DOHH2 (cell line): ENCODE measurements around the gene HECTD1.
"Not testable (repeated sequence)": the region's sequence is repeated elsewhere in the genome, so short reads cannot be mapped to it uniquely, and the experiment has no call there.

Experiments used
- H3F3A ChIP-seq: fragments of 200-600 bp; sonication (generic), shearing (Covaris generic); 2 replicates; pipeline ENCODE4 v1.6.0; 2016; ENCODE audit warnings: antibody characterized with exemption, mild to moderate bottlenecking; ENCODE audit not compliant: control insufficient read depth, insufficient read depth
- H3K27ac ChIP-seq: fragments of 200-600 bp; sonication (generic); 2 replicates; pipeline ENCODE4 v1.5.1; 2014; ENCODE audit warnings: low read depth, mild to moderate bottlenecking, low read length, moderate library complexity
- H3K27me3 ChIP-seq: fragments of 200-600 bp; sonication (generic); 2 replicates; pipeline ENCODE4 v1.6.1; 2014; ENCODE audit warnings: mild to moderate bottlenecking, low read length, mixed read lengths; ENCODE audit not compliant: control insufficient read depth
- H3K36me3 ChIP-seq: fragments of 200-600 bp; sonication (generic); 2 replicates; pipeline ENCODE4 v1.6.1; 2014; ENCODE audit warnings: mild to moderate bottlenecking, low read length, moderate library complexity, mixed read lengths; ENCODE audit not compliant: control insufficient read depth
- H3K4me1 ChIP-seq: fragments of 200-600 bp; sonication (generic); 2 replicates; pipeline ENCODE4 v1.6.1; 2014; ENCODE audit warnings: mild to moderate bottlenecking, low read length, mixed read lengths; ENCODE audit not compliant: control insufficient read depth
- H3K4me2 ChIP-seq: fragments of 200-600 bp; sonication (generic); 2 replicates; pipeline ENCODE4 v1.6.0; 2014; ENCODE audit warnings: mild to moderate bottlenecking, low read length, moderate library complexity
- H3K4me3 ChIP-seq: fragments of 200-600 bp; sonication (generic); 2 replicates; pipeline ENCODE4 v1.5.1; 2014; ENCODE audit warnings: mild to moderate bottlenecking, low read length, mixed read lengths
- H3K79me2 ChIP-seq: fragments of 200-600 bp; sonication (generic); 2 replicates; pipeline ENCODE4 v1.6.1; 2014; ENCODE audit warnings: mild to moderate bottlenecking, low read length, mixed read lengths; ENCODE audit not compliant: control insufficient read depth
- H3K9me2 ChIP-seq: fragments of 200-600 bp; sonication (generic); replicated peaks from 2 replicates; pipeline ENCODE4 v1.6.1; 2014; ENCODE audit warnings: mild to moderate bottlenecking, low read length, mixed read lengths; ENCODE audit not compliant: control insufficient read depth
- H3K9me3 ChIP-seq: fragments of 200-600 bp; sonication (generic); 2 replicates; pipeline ENCODE4 v1.6.1; 2014; ENCODE audit warnings: antibody characterized with exemption, low read length, mixed read lengths; ENCODE audit not compliant: control insufficient read depth, insufficient read depth
- H4K20me1 ChIP-seq: fragments of 200-600 bp; sonication (generic); 2 replicates; pipeline ENCODE4 v1.6.0; 2014; ENCODE audit warnings: low read depth, mild to moderate bottlenecking, antibody characterized with exemption, low read length, moderate library complexity; ENCODE audit not compliant: control insufficient read depth, insufficient read depth
- CTCF ChIP-seq: fragments of 200-600 bp; sonication (generic); IDR thresholded peaks from one replicate; pipeline ENCODE4 v1.5.1; 2014; ENCODE audit warnings: antibody characterized with exemption, mild to moderate bottlenecking, low read depth, low read length; ENCODE audit not compliant: poor library complexity, severe bottlenecking
- EZH2phosphoT487 ChIP-seq: fragments of 200-600 bp; sonication (generic); IDR thresholded peaks from 2 replicates; pipeline ENCODE4 v1.6.1; 2017; ENCODE audit warnings: borderline replicate concordance, mild to moderate bottlenecking, antibody characterized with exemption, low read length, moderate library complexity, mixed read lengths

HECTD1 gene

GRCh38 chr14:31205681-31206535 lies 1.7 kb downstream of the HECTD1 start:
- Histone ChIP-seq H3K4me2 (peak overlapping the region; percentile 75), H3K27ac (peak overlapping the region; percentile 81; the same call in 1 of the 2 replicates), H4K20me1 (peaks cover 7% of the 10 kb centered on the region; the same call in 1 of the 2 replicates), H3K4me1 (peaks cover 19% of the 10 kb centered on the region), H3K4me3 (peak overlapping the region; percentile 76), H3K9me3 (no peaks in the 10 kb centered on the region), H3K27me3 (no peaks in the 10 kb centered on the region), H3K79me2 (peaks cover 64% of the 10 kb centered on the region), H3F3A (peaks cover 12% of the 10 kb centered on the region), H3K9me2 (no peaks in the 10 kb centered on the region), H3K36me3 (peaks cover 51% of the 10 kb centered on the region)
- TF ChIP-seq CTCF (no peak), EZH2phosphoT487 (no peak)

- Histone ChIP-seq H3K4me2 (peak overlapping the region; percentile 75), H3F3A (peaks cover 12% of the 10 kb centered on the region), H3K27me3 (no peaks in the 10 kb centered on the region), H3K36me3 (peaks cover 58% of the 10 kb centered on the region), H4K20me1 (peaks cover 9% of the 10 kb centered on the region; the same call in 1 of the 2 replicates), H3K79me2 (peaks cover 75% of the 10 kb centered on the region), H3K4me1 (peaks cover 26% of the 10 kb centered on the region), H3K9me2 (no peaks in the 10 kb centered on the region), H3K4me3 (peak overlapping the region; percentile 76), H3K9me3 (no peaks in the 10 kb centered on the region), H3K27ac (no peak overlapping the region)
- TF ChIP-seq CTCF (no peak), EZH2phosphoT487 (no peak)
Observed at GRCh38 chr14:31204593-31205534, 2.7 kb downstream of the HECTD1 start.

- not testable (repeated sequence) for H3F3A ChIP-seq, H3K9me3 ChIP-seq, H3K27ac ChIP-seq, H3K4me3 ChIP-seq, H3K4me2 ChIP-seq, H3K9me2 ChIP-seq, H3K27me3 ChIP-seq
- peaks cover 25% of the 10 kb centered on the region for H3K4me1 ChIP-seq
- H3K36me3 ChIP-seq: peaks cover 62% of the 10 kb centered on the region
- peaks cover 11% of the 10 kb centered on the region; the same call in 1 of the 2 replicates for H4K20me1 ChIP-seq
- H3K79me2 ChIP-seq: peaks cover 82% of the 10 kb centered on the region
Observed at GRCh38 chr14:31203899-31204592, 3.5 kb downstream of the HECTD1 start.
